Right lobe of liver (tissue), 6 donors: ENCODE data around the gene MAML3. TPM values are rescaled to one million over a fixed set of nuclear protein-coding genes. Genes with fewer than 3 reads are reported as not detected.

ENCODE experiments used
- ATAC-seq, 4 donors: fragments of 200-7000 bp; cut with Tn5 transposase; one replicate each; pipeline ENCODE4 v1.9.1; 2020; ENCODE audit warnings: mild to moderate bottlenecking in 4 of 4, moderate library complexity in 4 of 4
- DNase-seq, 3 donors: peaks; one replicate each; pipeline ENCODE4 v3.0.0-alpha.2; 2020
- H3K27ac ChIP-seq, 3 donors: fragments of 200-600 bp; one replicate each; pipeline ENCODE4 v1.8.0; 2022
- H3K27me3 ChIP-seq, 2 donors: fragments of 200-600 bp; one replicate each; pipeline ENCODE4 v1.8.0; 2022
- H3K36me3 ChIP-seq, 4 donors: fragments of 200-600 bp; sonication (generic) in 1 of 4; one replicate each; pipeline versions ENCODE4 v1.5.1 to v1.8.0; 2017 to 2022; ENCODE audit warnings: control low read depth in 1 of 4
- H3K4me1 ChIP-seq, 4 donors: fragments of 200-600 bp; sonication (generic) in 1 of 4; one replicate each; pipeline versions ENCODE4 v1.5.1 to v1.8.0; 2017 to 2022; ENCODE audit warnings: control low read depth in 1 of 4
- H3K4me3 ChIP-seq, 3 donors: fragments of 200-600 bp; one replicate each; pipeline ENCODE4 v1.8.0; 2022
- H3K9me3 ChIP-seq, 4 donors: fragments of 200-600 bp; sonication (generic) in 1 of 4; one replicate each; pipeline versions ENCODE4 v1.5.1 to v1.8.0; 2017 to 2022; ENCODE audit warnings: control low read depth in 1 of 4
- CTCF ChIP-seq, 4 donors: fragments of 200-600 bp in 3 of 4; fragments of 450-650 bp in 1 of 4; IDR thresholded peaks; one replicate each; pipeline versions ENCODE4 v1.5.1 to v1.8.0; 2016 to 2022; ENCODE audit warnings: antibody characterized with exemption in 4 of 4, mild to moderate bottlenecking in 2 of 4
- POLR2A ChIP-seq: fragments of 450-650 bp; IDR thresholded peaks from one replicate; pipeline ENCODE4 v1.6.1; 2017; ENCODE audit warnings: antibody characterized with exemption, mild to moderate bottlenecking
- WGBS: methylation state at CpG from one replicate; pipeline ENCODE4 v1.1.6; 2018; ENCODE audit warnings: low coverage, low lambda C conversion rate; ENCODE audit not compliant: insufficient coverage; ENCODE audit errors: missing lambda C conversion rate; 5-methylcytosine and 5-hydroxymethylcytosine counted together
- intact Hi-C, 2 donors: fragments of 100-400 bp; cut with DNase I; formaldehyde crosslinking; loops; one replicate each; pipeline versions ENCODE4 v1.11.2 to v1.14.1; 2022
- total RNA-seq, 6 experiments: library from RNA; depleted of rRNA in 2 of 6; stranded (reverse); fragments of >200 nt in 2 of 6; fragmentation: NEBNext Ultra II Directional in 3 of 6; extraction: Animal tissue kit (Norgen Biotek cat#: 25700) in 3 of 6; gene quantifications; one replicate each; pipeline versions ENCODE4 v1.1.0 to v1.2.4, GENCODE V29; 2016 to 2023
- donor health status: DM: no; HTN: yes; CAD: no.
- donor health status: DM: no; HTN: no; CAD: no.
- donor health status: DM: no; HTN: no; CAD: no.
- donor health status: DM: no; HTN: yes; CAD: no.
- donor health status: DM: no; HTN: yes; CAD: no.

MAML3 gene
- total RNA-seq, 6 experiments from 2014 or later = 2.6 to 7.8 (median 5.0) TPM

GRCh38 chr4:140078366-140078765 lies 75.6 kb downstream of the MAML3 start:
- Histone ChIP-seq H3K4me3 (no peak overlapping the region), H3K36me3 (no peaks in the 10 kb centered on the region), H3K9me3 (no peaks in the 10 kb centered on the region), H3K27ac (no peak overlapping the region), H3K27me3 (no peaks in the 10 kb centered on the region), H3K4me1 (no peaks in the 10 kb centered on the region)
- no peak for TF ChIP-seq CTCF (IDR thresholded peaks at IDR 0.05)
- TF ChIP-seq POLR2A = no peak
- ATAC-seq (no peak), DNase-seq (no peak)
- intact Hi-C loops = no loop called here
- WGBS = 86% methylated on average over 1 of the region's 2 CpGs

DNA sequence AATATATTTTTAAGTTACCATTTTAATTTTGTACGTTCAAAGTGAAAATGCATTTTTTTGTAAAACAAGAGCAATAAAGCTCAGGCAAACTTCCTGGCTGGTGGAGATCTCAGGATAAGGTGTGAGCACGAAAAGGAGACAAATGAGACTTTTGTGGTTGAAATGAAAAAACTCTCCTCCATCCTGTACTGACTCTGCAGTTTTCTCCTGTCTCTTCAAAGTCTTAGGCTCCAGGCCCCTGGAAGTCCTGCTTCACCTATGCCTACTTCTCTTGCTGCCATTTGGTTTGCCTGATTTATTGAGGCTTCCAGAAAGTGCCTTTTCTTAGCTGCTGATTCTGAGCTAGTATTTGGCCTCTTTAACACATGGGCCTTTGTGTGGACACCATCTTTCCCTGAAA lies 77.7 kb downstream of the MAML3 start:
- intact Hi-C loops = no loop called here
- Histone ChIP-seq H3K36me3 (no peaks in the 10 kb centered on the region), H3K27ac (no peak overlapping the region), H3K9me3 (no peaks in the 10 kb centered on the region), H3K4me3 (no peak overlapping the region), H3K4me1 (no peaks in the 10 kb centered on the region), H3K27me3 (no peaks in the 10 kb centered on the region)
- TF ChIP-seq POLR2A = no peak
- no peak for TF ChIP-seq CTCF (IDR thresholded peaks at IDR 0.05)
- no peak for ATAC-seq
- DNase-seq = no peak
- 71% methylated on average over 2 of the region's 2 CpGs for WGBS

DNA sequence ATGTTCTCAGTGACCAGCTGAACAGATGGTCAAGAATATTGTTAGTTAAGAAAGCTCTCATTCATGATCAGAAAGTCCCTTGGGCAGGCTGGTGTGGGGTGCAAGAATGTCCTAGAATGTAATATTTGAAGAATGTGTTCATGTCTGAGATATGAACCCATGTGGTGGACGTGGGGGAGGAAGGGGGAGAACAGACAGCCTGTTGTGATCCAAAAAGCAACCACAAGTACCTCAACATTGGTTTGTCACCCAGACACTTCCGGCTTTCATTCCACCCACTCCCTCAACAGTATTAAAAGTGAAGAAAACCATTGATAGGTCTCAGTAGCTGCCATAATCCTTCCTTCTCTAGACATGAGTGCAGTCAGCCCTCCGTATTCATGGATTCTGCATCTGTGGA lies 82.2 kb downstream of the MAML3 start:
- TF ChIP-seq POLR2A (no peak), CTCF (IDR thresholded peaks at IDR 0.05) (no peak)
- Histone ChIP-seq H3K9me3 (no peaks in the 10 kb centered on the region), H3K27me3 (no peaks in the 10 kb centered on the region), H3K36me3 (no peaks in the 10 kb centered on the region), H3K27ac (no peak overlapping the region), H3K4me3 (no peak overlapping the region), H3K4me1 (peaks cover 0 to 2% (median 0%) of the 10 kb centered on the region in 4 donors)
- no peak for ATAC-seq
- intact Hi-C loops = no loop called here
- WGBS = 55% methylated on average over 3 of the region's 3 CpGs
- no peak for DNase-seq

DNA sequence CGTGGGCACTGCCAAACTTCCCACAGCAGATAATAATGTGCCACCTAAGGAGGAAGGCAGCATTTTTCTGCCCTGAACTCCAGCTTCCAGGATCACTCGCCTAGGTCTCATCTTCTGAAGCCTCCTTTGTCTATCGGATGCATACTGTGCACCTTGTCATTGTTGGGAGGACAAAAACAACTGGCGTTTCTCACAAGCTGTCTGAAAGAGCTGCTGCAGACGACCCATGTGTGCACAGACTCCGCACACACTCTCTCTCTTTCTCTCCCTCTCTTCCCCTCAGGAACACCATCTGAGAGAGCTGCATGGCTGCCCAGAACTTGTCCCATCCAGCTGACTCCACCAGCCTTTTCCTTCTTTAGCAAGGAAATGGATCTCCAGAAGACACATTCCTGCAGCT lies 83.0 kb downstream of the MAML3 start:
- Histone ChIP-seq H3K9me3 (no peaks in the 10 kb centered on the region), H3K4me3 (no peak overlapping the region), H3K27me3 (no peaks in the 10 kb centered on the region), H3K36me3 (no peaks in the 10 kb centered on the region), H3K27ac (no peak overlapping the region), H3K4me1 (peaks cover 0 to 2% (median 0%) of the 10 kb centered on the region in 4 donors)
- intact Hi-C loops = no loop called here
- 85% methylated on average over 4 of the region's 6 CpGs for WGBS
- DNase-seq = no peak
- TF ChIP-seq CTCF (IDR thresholded peaks at IDR 0.05) = no peak
- no peak for TF ChIP-seq POLR2A
- no peak for ATAC-seq

DNA sequence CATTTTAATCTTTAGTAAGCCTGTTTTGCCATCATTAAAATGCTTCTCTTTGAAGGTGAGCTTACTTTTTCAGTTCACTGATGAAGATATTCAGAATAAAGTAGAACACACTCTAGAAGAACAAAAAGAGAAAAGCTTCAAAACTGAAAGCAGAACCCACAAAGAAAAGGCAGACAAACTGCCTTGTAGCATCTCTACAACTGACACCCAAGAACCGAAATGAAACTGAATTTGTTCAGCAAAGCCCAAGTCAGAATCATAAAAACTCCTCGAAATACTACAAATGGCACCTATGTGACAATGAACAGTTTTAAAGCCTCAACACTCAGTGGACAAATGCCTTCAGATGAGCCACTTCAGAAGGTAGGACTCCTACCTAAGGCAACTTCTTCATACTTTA lies 83.6 kb downstream of the MAML3 start:
- DNase-seq (no peak), ATAC-seq (no peak)
- no peak for TF ChIP-seq POLR2A
- TF ChIP-seq CTCF (IDR thresholded peaks at IDR 0.05) = no peak
- Histone ChIP-seq H3K36me3 (no peaks in the 10 kb centered on the region), H3K4me3 (no peak overlapping the region), H3K9me3 (no peaks in the 10 kb centered on the region), H3K4me1 (peaks cover 0 to 2% (median 0%) of the 10 kb centered on the region in 4 donors), H3K27me3 (no peaks in the 10 kb centered on the region), H3K27ac (no peak overlapping the region)
- 73% methylated on average over 2 of the region's 2 CpGs for WGBS
- intact Hi-C loops = no loop called here
